ENCODE data around the gene HPF1. TPM values are rescaled to one million over a fixed set of nuclear protein-coding genes. Genes with fewer than 3 reads are reported as not detected.
A peak's percentile ranks its signal among the peaks of the same experiment; 100 is the strongest.

The HPF1 gene
- total and polyA plus RNA-seq, 2 of the 13 experiments (the other 11 are each of a cell fraction or from before 2014, with no cell fraction given), result 5.1 to 14.8 TPM

DNA sequence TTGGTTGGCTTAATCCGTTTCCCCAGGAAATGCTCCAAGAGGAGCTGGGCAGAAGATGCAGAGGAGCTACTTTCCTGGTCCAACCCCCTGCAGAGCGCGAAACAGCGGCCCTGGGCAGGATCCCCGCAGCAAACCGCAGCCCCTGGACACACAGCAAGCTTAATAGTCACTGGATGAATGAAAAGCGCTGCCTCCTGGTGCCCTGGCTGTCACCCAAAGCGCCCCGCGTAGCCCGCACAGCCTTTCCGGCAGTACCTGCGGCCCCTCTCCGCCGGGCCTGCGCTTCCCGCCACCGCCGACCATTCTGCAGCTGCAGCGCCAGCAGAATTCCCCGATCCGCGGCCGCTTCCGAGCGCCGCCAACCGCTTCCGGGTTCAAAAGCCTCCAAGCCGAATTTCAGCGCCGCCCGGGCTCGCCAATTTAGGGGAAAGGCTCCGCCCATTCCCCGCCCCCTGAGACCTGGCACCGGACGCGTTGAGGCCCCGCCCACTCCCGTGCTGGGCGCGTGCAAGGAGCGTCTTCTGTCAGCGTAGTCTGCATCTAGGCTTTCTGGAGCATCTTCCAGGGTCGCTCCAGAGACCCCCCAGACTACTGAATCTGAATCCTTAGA, at the start of gene HPF1 (continued):
- TF ChIP-seq, protein P1, sequence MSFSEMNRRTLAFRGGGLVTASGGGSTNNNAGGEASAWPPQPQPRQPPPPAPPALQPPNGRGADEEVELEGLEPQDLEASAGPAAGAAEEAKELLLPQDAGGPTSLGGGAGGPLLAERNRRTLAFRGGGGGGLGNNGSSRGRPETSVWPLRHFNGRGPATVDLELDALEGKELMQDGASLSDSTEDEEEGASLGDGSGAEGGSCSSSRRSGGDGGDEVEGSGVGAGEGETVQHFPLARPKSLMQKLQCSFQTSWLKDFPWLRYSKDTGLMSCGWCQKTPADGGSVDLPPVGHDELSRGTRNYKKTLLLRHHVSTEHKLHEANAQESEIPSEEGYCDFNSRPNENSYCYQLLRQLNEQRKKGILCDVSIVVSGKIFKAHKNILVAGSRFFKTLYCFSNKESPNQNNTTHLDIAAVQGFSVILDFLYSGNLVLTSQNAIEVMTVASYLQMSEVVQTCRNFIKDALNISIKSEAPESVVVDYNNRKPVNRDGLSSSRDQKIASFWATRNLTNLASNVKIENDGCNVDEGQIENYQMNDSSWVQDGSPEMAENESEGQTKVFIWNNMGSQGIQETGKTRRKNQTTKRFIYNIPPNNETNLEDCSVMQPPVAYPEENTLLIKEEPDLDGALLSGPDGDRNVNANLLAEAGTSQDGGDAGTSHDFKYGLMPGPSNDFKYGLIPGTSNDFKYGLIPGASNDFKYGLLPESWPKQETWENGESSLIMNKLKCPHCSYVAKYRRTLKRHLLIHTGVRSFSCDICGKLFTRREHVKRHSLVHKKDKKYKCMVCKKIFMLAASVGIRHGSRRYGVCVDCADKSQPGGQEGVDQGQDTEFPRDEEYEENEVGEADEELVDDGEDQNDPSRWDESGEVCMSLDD (CRISPR knock-in tag; IDR thresholded peaks at IDR 0.05; ENCODE audit: borderline replicate concordance), result 0 out of 2 replicates have a peak, but pooled peaks have one; percentile 20
- TF ChIP-seq ZNF510 (CRISPR knock-in tag; IDR thresholded peaks at IDR 0.05; ENCODE audit: low read depth) (peak; percentile 73; the same call in 1 of the 2 replicates), ETS1 (CRISPR knock-in tag; IDR thresholded peaks at IDR 0.05) (no peak), ZNF761 (CRISPR knock-in tag; conservative IDR thresholded peaks at IDR 0.05) (peak; percentile 61; the same call in 1 of the 2 replicates), FOXM1 (CRISPR knock-in tag; IDR thresholded peaks at IDR 0.05) (no peak), TAF1 (CRISPR knock-in tag; IDR thresholded peaks at IDR 0.05) (peak; percentile 65; the same call in 1 of the 2 replicates), NRL (CRISPR knock-in tag; IDR thresholded peaks at IDR 0.05; ENCODE audit: borderline replicate concordance) (peak; percentile 31; the same call in 1 of the 2 replicates), PHF21A (CRISPR knock-in tag; IDR thresholded peaks at IDR 0.05) (peak; percentile 45; the same call in 1 of the 2 replicates), HNF1B (CRISPR knock-in tag; IDR thresholded peaks at IDR 0.05) (peak; percentile 65; the same call in 1 of the 2 replicates), ZNF280D (CRISPR knock-in tag; IDR thresholded peaks at IDR 0.05) (no peak), E2F1 (CRISPR knock-in tag; IDR thresholded peaks at IDR 0.05) (peak; percentile 92), TFDP1 (CRISPR knock-in tag; IDR thresholded peaks at IDR 0.05; ENCODE audit: borderline replicate concordance) (peak; percentile 82; the same call in 1 of the 2 replicates), GATAD2A (CRISPR knock-in tag; IDR thresholded peaks at IDR 0.05) (peak; percentile 40; the same call in 1 of the 2 replicates)
- TF ChIP-seq, protein P2, sequence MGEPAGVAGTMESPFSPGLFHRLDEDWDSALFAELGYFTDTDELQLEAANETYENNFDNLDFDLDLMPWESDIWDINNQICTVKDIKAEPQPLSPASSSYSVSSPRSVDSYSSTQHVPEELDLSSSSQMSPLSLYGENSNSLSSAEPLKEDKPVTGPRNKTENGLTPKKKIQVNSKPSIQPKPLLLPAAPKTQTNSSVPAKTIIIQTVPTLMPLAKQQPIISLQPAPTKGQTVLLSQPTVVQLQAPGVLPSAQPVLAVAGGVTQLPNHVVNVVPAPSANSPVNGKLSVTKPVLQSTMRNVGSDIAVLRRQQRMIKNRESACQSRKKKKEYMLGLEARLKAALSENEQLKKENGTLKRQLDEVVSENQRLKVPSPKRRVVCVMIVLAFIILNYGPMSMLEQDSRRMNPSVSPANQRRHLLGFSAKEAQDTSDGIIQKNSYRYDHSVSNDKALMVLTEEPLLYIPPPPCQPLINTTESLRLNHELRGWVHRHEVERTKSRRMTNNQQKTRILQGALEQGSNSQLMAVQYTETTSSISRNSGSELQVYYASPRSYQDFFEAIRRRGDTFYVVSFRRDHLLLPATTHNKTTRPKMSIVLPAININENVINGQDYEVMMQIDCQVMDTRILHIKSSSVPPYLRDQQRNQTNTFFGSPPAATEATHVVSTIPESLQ (CRISPR knock-in tag; conservative IDR thresholded peaks at IDR 0.05), result peak; percentile 53; the same call in 1 of the 2 replicates

Measured in HepG2 (cell line).